Naive thymus-derived CD4-positive, alpha-beta T cell (primary cell): ENCODE results near the gene MARK3. TPM values are rescaled to one million over a fixed set of nuclear protein-coding genes. Genes with fewer than 3 reads are reported as not detected.
A peak's percentile ranks its signal among the peaks of the same experiment; 100 is the strongest.

Experiments
- ATAC-seq: fragments of 150-1000 bp; cut with Tn5 transposase; 2 replicates; pipeline ENCODE4 v1.10.0; 2021; ENCODE audit warnings: mild to moderate bottlenecking, moderate library complexity
- CTCF ChIA-PET: fragments of 350-600 bp; sonication (Branson Sonifier 250); formaldehyde crosslinking; loops from one replicate; lab custom pipeline; 2021; ENCODE audit warnings: antibody characterized with exemption; lab: Charles Lee
- POLR2A ChIA-PET: fragments of 350-600 bp; sonication (Branson Sonifier 250); formaldehyde crosslinking; loops from one replicate; lab custom pipeline; 2021; ENCODE audit warnings: antibody characterized with exemption, inconsistent platforms; lab: Charles Lee
- DNase-seq, 9 donors: peaks; one replicate each; pipeline versions ENCODE4 v3.0.0 to v3.0.0-alpha.2; 2020 to 2022; ENCODE audit warnings: mixed read lengths in 1 of 9
- H3K27ac ChIP-seq: one replicate; pipeline ENCODE4 v1.7.0; 2013; ENCODE audit warnings: mild to moderate bottlenecking, low read depth, low read length, moderate library complexity
- H3K27me3 ChIP-seq, 2 donors: one replicate each; pipeline ENCODE4 v1.7.0; 2013; ENCODE audit warnings: low read length in 2 of 2, mild to moderate bottlenecking in 2 of 2, moderate library complexity in 2 of 2; ENCODE audit not compliant: control insufficient read depth in 2 of 2, insufficient read depth in 2 of 2
- H3K36me3 ChIP-seq, 3 experiments: 1 replicate in 2 of 3; 2 replicates in 1 of 3; pipeline ENCODE4 v1.7.0; 2013; ENCODE audit warnings: low read length in 3 of 3, mild to moderate bottlenecking in 3 of 3, moderate library complexity in 1 of 3; ENCODE audit not compliant: insufficient read depth in 3 of 3, control insufficient read depth in 2 of 3
- H3K4me1 ChIP-seq, 2 donors: one replicate each; pipeline ENCODE4 v1.7.0; 2013; ENCODE audit warnings: low read length in 2 of 2, mild to moderate bottlenecking in 2 of 2, moderate library complexity in 1 of 2; ENCODE audit not compliant: control insufficient read depth in 2 of 2, insufficient read depth in 2 of 2
- H3K4me3 ChIP-seq: 2 replicates; pipeline ENCODE4 v1.7.0; 2013; ENCODE audit warnings: mild to moderate bottlenecking, low read length
- H3K9me3 ChIP-seq, 3 experiments: 1 replicate in 2 of 3; 2 replicates in 1 of 3; pipeline ENCODE4 v1.7.0; 2013; ENCODE audit warnings: low read length in 3 of 3; ENCODE audit not compliant: control insufficient read depth in 2 of 3
- H3K27ac Mint-ChIP-seq, 9 donors: one replicate each; pipeline ENCODE4 v1.8.0; 2020 to 2022; ENCODE audit warnings: mixed read lengths in 9 of 9, mild to moderate bottlenecking in 8 of 9, moderate library complexity in 5 of 9, inconsistent platforms in 2 of 9
- H3K27me3 Mint-ChIP-seq, 5 donors: one replicate each; pipeline ENCODE4 v1.8.0; 2021 to 2022; ENCODE audit warnings: mixed read lengths in 5 of 5, mild to moderate bottlenecking in 1 of 5
- H3K36me3 Mint-ChIP-seq, 5 donors: one replicate each; pipeline ENCODE4 v1.8.0; 2020 to 2022; ENCODE audit warnings: mixed read lengths in 5 of 5, mild to moderate bottlenecking in 3 of 5, inconsistent platforms in 1 of 5
- H3K4me1 Mint-ChIP-seq, 7 donors: one replicate each; pipeline ENCODE4 v1.8.0; 2020 to 2022; ENCODE audit warnings: mixed read lengths in 7 of 7, mild to moderate bottlenecking in 3 of 7, inconsistent platforms in 1 of 7
- H3K4me3 Mint-ChIP-seq, 10 donors: one replicate each; pipeline ENCODE4 v1.8.0; 2020 to 2022; ENCODE audit warnings: mild to moderate bottlenecking in 10 of 10, mixed read lengths in 10 of 10, moderate library complexity in 6 of 10, inconsistent platforms in 2 of 10
- H3K9me3 Mint-ChIP-seq, 11 donors: one replicate each; pipeline ENCODE4 v1.8.0; 2020 to 2022; ENCODE audit warnings: mixed read lengths in 11 of 11, mild to moderate bottlenecking in 4 of 11, inconsistent platforms in 1 of 11, moderate library complexity in 1 of 11
- intact Hi-C, 2 donors: fragments of 100-400 bp; cut with micrococcal nuclease; formaldehyde crosslinking; loops; one replicate each; pipeline ENCODE4 v1.15.1; 2023
- polyA plus RNA-seq, 2 donors: library from polyadenylated mRNA; unstranded; fragments of 300-500 nt; fragmentation: Illumina TruSeq; gene quantifications; one replicate each; pipeline ENCODE4 v1.2.3, GENCODE V29; 2021
- total RNA-seq, 6 experiments: library from RNA in 5 of 6; stranded (reverse) in 5 of 6; gene quantifications; 1 replicate in 5 of 6; 2 replicates in 1 of 6; pipeline ENCODE4 v1.2.3 and lab custom pipeline; 2021 to 2026

MARK3 gene
- total and polyA plus RNA-seq, 7 experiments from 2014 or later, result 28.2 to 133 (median 100) TPM

- intact Hi-C loops, result no loop called here
- H3K9me3 ChIP-seq, result no peaks in the 10 kb centered on the region
- H3K27me3 Mint-ChIP-seq, result peaks cover 0 to 3% (median 0%) of the 10 kb centered on the region in 5 donors
- H3K36me3 ChIP-seq, result peaks cover 0 to 36% (median 0%) of the 10 kb centered on the region in 3 experiments
- peak overlapping the region in 1 of 9 donors; percentile 31 for H3K27ac Mint-ChIP-seq
- POLR2A ChIA-PET, result interaction anchor here (1.1 kb wide), 1 partner anchor 10 kb away, joined by 3 read pairs; no protein-coding TSS in a partner anchor
- no peaks in the 10 kb centered on the region for H3K4me1 ChIP-seq
- H3K27me3 ChIP-seq, result no peaks in the 10 kb centered on the region
- H3K4me3 Mint-ChIP-seq, result no peak overlapping the region
- H3K9me3 Mint-ChIP-seq, result no peaks in the 10 kb centered on the region
- H3K36me3 Mint-ChIP-seq, result no peaks in the 10 kb centered on the region
- no peak overlapping the region for H3K27ac ChIP-seq
- ATAC-seq (no peak), DNase-seq (no peak)
- H3K4me1 Mint-ChIP-seq, result peaks cover 0 to 4% (median 0%) of the 10 kb centered on the region in 7 donors
- CTCF ChIA-PET, result no interaction called here
- no peak overlapping the region for H3K4me3 ChIP-seq
Observed at GRCh38 chr14:103537175-103537990, 152.2 kb downstream of the MARK3 start.

- peaks cover 0 to 25% (median 0%) of the 10 kb centered on the region in 3 experiments for H3K36me3 ChIP-seq
- Mint-ChIP-seq H3K27me3 (peaks cover 0 to 3% (median 0%) of the 10 kb centered on the region in 5 donors), H3K4me1 (peaks cover 0 to 4% (median 0%) of the 10 kb centered on the region in 7 donors), H3K4me3 (no peak overlapping the region), H3K36me3 (no peaks in the 10 kb centered on the region), H3K9me3 (no peaks in the 10 kb centered on the region), H3K27ac (no peak overlapping the region)
- H3K4me3 ChIP-seq, result no peak overlapping the region
- no peaks in the 10 kb centered on the region for H3K27me3 ChIP-seq
- no peak for ATAC-seq
- no peak for DNase-seq
- CTCF ChIA-PET, result no interaction called here
- H3K4me1 ChIP-seq, result no peaks in the 10 kb centered on the region
- intact Hi-C loops, result no loop called here
- POLR2A ChIA-PET, result interaction anchor here (1.1 kb wide), 1 partner anchor 11 kb away, joined by 3 read pairs; no protein-coding TSS in a partner anchor
- no peak overlapping the region for H3K27ac ChIP-seq
- H3K9me3 ChIP-seq, result no peaks in the 10 kb centered on the region
Observed at GRCh38 chr14:103538291-103539055, 153.3 kb downstream of the MARK3 start.

DNA sequence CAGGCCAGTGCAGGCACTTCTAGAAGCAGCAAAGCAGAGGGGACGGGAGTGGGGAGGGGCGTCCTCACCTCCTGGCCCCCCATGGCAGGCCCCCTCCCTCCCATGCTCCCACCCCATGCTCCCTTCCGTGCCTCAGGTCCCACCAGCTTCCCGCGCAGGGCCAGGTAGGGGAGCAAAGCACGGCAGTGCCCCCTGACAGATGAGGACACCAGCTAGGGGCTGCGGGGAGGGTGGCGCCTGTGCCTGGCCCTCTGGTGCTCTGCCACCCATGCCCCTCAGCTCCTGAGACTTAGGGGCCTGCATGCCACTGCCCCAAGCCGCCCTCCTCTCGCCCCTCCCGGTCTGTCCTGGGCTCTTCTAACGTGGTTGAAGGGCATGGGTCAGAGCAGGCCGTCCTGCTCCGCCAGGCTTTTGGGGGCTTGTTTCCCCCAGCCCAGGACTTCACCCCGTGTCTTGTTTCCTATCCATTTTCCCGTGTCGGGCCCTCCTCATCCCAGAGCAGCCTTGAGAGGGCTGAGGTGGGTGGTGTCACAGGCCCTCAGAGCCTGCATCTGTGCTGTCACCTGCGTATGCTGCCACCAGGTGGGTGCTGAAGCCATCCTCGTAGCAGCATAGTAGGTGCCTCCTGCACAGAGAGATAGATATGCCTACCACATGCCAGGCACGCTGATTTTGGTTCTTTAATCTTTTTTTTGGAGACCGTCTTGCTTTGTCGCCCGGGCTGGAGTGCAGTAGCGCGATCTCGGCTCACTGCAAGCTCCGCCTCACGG is 154.0 kb downstream of the MARK3 start:
- intact Hi-C loops, result no loop called here
- H3K27ac Mint-ChIP-seq, result peak overlapping the region in 2 of 9 donors; percentile 7 to 43
- POLR2A ChIA-PET, result no interaction called here
- H3K27me3 Mint-ChIP-seq, result peaks cover 0 to 3% (median 0%) of the 10 kb centered on the region in 5 donors
- Histone ChIP-seq H3K27me3 (no peaks in the 10 kb centered on the region), H3K36me3 (peaks cover 0 to 18% (median 0%) of the 10 kb centered on the region in 3 experiments), H3K4me3 (no peak overlapping the region), H3K27ac (no peak overlapping the region), H3K9me3 (no peaks in the 10 kb centered on the region), H3K4me1 (no peaks in the 10 kb centered on the region)
- no peaks in the 10 kb centered on the region for H3K36me3 Mint-ChIP-seq
- DNase-seq (no peak), ATAC-seq (no peak)
- H3K4me3 Mint-ChIP-seq, result no peak overlapping the region
- no peaks in the 10 kb centered on the region for H3K9me3 Mint-ChIP-seq
- CTCF ChIA-PET, result no interaction called here
- H3K4me1 Mint-ChIP-seq, result peaks cover 0 to 4% (median 0%) of the 10 kb centered on the region in 7 donors

- Histone ChIP-seq H3K4me3 (no peak overlapping the region), H3K36me3 (no peaks in the 10 kb centered on the region), H3K9me3 (no peaks in the 10 kb centered on the region), H3K27me3 (no peaks in the 10 kb centered on the region), H3K27ac (no peak overlapping the region), H3K4me1 (no peaks in the 10 kb centered on the region)
- no peak overlapping the region for H3K27ac Mint-ChIP-seq
- H3K36me3 Mint-ChIP-seq, result no peaks in the 10 kb centered on the region
- peaks cover 0 to 4% (median 0%) of the 10 kb centered on the region in 7 donors for H3K4me1 Mint-ChIP-seq
- POLR2A ChIA-PET, result interaction anchor here (0.6 kb wide), 1 partner anchor 14 kb away, joined by 3 read pairs; no protein-coding TSS in a partner anchor
- no peak for DNase-seq
- no peaks in the 10 kb centered on the region for H3K9me3 Mint-ChIP-seq
- H3K4me3 Mint-ChIP-seq, result no peak overlapping the region
- peaks cover 0 to 3% (median 0%) of the 10 kb centered on the region in 5 donors for H3K27me3 Mint-ChIP-seq
- intact Hi-C loops, result no loop called here
- CTCF ChIA-PET, result no interaction called here
- ATAC-seq, result peak; percentile 3
Observed at GRCh38 chr14:103540821-103541708, 155.8 kb downstream of the MARK3 start.

DNA sequence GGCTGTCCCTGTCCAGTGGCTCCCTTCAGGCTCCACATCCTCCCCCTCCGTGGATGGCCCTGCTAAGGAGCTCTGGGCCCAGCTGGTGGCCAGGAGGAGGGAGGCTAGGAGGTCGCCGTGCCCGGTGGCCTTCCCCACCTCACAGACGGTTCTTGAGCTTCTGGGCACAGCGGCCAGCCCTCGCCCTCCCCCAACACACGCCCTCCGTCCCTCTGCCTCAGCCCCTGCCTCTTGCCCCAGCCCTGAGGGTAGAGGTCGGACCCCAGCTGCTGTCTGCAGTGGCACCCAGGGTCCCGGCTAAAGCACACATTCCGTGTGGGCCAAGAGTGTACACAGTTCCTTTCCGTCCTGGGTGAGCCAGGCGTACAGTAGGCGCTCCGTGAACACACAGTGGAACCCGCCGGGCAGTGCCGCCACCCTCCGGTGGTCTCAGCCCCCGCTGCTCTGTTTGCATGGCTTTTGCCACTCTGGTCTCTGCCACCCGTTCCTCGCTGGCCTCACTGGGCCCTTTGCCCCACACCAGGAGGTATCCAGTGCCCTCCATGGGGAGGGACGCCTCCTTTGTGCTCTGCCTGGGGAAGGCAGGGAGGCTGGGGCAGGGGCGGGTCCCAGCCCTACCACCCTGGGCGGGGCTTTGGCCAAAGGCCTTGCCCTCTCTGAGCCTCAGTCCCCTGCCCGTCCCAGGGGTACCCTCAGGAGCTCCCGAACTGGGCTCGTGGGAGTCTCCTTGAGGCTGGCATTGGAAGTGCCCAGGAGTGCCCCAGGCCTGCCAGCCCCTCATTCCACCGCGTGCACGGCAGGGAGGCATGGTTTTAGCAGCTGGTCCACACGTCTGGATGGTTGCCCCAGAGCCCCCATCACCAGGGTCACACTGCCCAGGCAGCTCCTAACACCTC is 156.7 kb downstream of the MARK3 start:
- H3K4me3 ChIP-seq, result no peak overlapping the region
- H3K27me3 ChIP-seq, result no peaks in the 10 kb centered on the region
- Mint-ChIP-seq H3K27me3 (peaks cover 0 to 3% (median 0%) of the 10 kb centered on the region in 5 donors), H3K4me3 (no peak overlapping the region), H3K9me3 (no peaks in the 10 kb centered on the region), H3K36me3 (no peaks in the 10 kb centered on the region), H3K4me1 (peaks cover 0 to 4% (median 0%) of the 10 kb centered on the region in 7 donors), H3K27ac (no peak overlapping the region)
- no peak overlapping the region for H3K27ac ChIP-seq
- ChIA-PET POLR2A (no interaction called here), CTCF (interaction anchor here (0.9 kb wide), 1 partner anchor 23 kb away, joined by 4 read pairs; no protein-coding TSS in a partner anchor)
- H3K36me3 ChIP-seq, result no peaks in the 10 kb centered on the region
- no peaks in the 10 kb centered on the region for H3K4me1 ChIP-seq
- DNase-seq (no peak), ATAC-seq (no peak)
- intact Hi-C loops, result no loop called here
- H3K9me3 ChIP-seq, result no peaks in the 10 kb centered on the region
